K562 (cell line): ENCODE measurements around the gene SEC61A1. TPM values are rescaled to one million over a fixed set of nuclear protein-coding genes. Genes with fewer than 3 reads are reported as not detected.

Experiments used
- ADNP ChIP-seq: fragments of 200-800 bp; sonication (Bioruptor generic); IDR thresholded peaks from 2 replicates; pipeline ENCODE4 v1.6.1; 2016; ENCODE audit warnings: missing genetic modification characterization, missing compliant biosample characterization
- ARID4B ChIP-seq: sonication (generic); formaldehyde crosslinking; IDR thresholded peaks from 2 replicates; pipeline ENCODE4 v1.8.0; 2022; ENCODE audit warnings: mild to moderate bottlenecking, missing genetic modification reagents
- ATF2 ChIP-seq: sonication (generic); formaldehyde crosslinking; IDR thresholded peaks from 2 replicates; pipeline ENCODE4 v1.8.1; 2022; ENCODE audit warnings: missing genetic modification reagents
- BCL6 ChIP-seq: fragments of 250-450 bp; sonication (Bioruptor Pico); IDR thresholded peaks from 2 replicates; pipeline ENCODE4 v1.4.0; 2020
- ELF4 ChIP-seq: fragments of 450-650 bp; formaldehyde crosslinking; IDR thresholded peaks from 2 replicates; pipeline ENCODE4 v1.4.0; 2022; ENCODE audit warnings: missing genetic modification characterization
- FOXA1 ChIP-seq: fragments of 450-650 bp; IDR thresholded peaks from 2 replicates; pipeline ENCODE4 v1.6.1; 2016; ENCODE audit warnings: mild to moderate bottlenecking, borderline replicate concordance
- IRF1 ChIP-seq: sonication (generic); formaldehyde crosslinking; IDR thresholded peaks from 2 replicates; pipeline ENCODE4 v1.8.0; 2022; ENCODE audit warnings: missing genetic modification reagents, mild to moderate bottlenecking, borderline replicate concordance
- KLF1 ChIP-seq: fragments of 450-650 bp; IDR thresholded peaks from 2 replicates; pipeline ENCODE4 v1.6.1; 2016; ENCODE audit warnings: missing genetic modification characterization, missing compliant biosample characterization
- MED1 ChIP-seq: sonication (generic); formaldehyde crosslinking; IDR thresholded peaks from 2 replicates; pipeline ENCODE4 v1.8.1; 2023; ENCODE audit warnings: missing genetic modification reagents, borderline replicate concordance
- TAF1 ChIP-seq: IDR thresholded peaks from 2 replicates; pipeline ENCODE4 v1.6.1; 2011; ENCODE audit warnings: mild to moderate bottlenecking, low read length, moderate library complexity; ENCODE audit not compliant: insufficient read depth, control insufficient read depth, severe bottlenecking; ENCODE audit errors: extremely low read depth
- ZBED1 ChIP-seq: IDR thresholded peaks from 2 replicates; pipeline ENCODE4 v1.6.1; 2014
- ZNF121 ChIP-seq: sonication (generic); formaldehyde crosslinking; conservative IDR thresholded peaks from 2 replicates; pipeline ENCODE4 v1.8.0; 2022; ENCODE audit warnings: missing genetic modification reagents
- ZNF140 ChIP-seq: fragments of 250-450 bp; sonication (Bioruptor Pico); IDR thresholded peaks from 2 replicates; pipeline ENCODE4 v1.8.0; 2021; ENCODE audit warnings: moderate library complexity, mild to moderate bottlenecking, inconsistent platforms
- ZNF644 ChIP-seq: fragments of 200-800 bp; sonication (Bioruptor generic); IDR thresholded peaks from 2 replicates; pipeline ENCODE4 v1.6.1; 2016; ENCODE audit warnings: low read depth, missing genetic modification characterization, missing compliant biosample characterization
- ZNF766 ChIP-seq: fragments of 200-800 bp; sonication (Bioruptor generic); conservative IDR thresholded peaks from 2 replicates; pipeline ENCODE4 v1.6.1; 2016; ENCODE audit warnings: missing genetic modification characterization, missing compliant biosample characterization
- polyA plus RNA-seq, 8 experiments: library from polyadenylated mRNA; depleted of rRNA in 4 of 8; stranded (reverse) in 5 of 8; unstranded in 3 of 8; fragments of >200 nt; fragmentation: Nextera tagmentation in 2 of 8; fragmentation: Illumina TruSeq in 1 of 8; extraction: Ambion mirVana in 2 of 8; extraction: Trizol in 1 of 8; gene quantifications; 2 replicates each; pipeline versions ENCODE4 v1.2.1 to v1.2.3, GENCODE V29; 2011 to 2014; ENCODE audit warnings: inconsistent platforms in 1 of 8, missing spikeins in 1 of 8
- total RNA-seq, 7 experiments: library from RNA; depleted of rRNA in 6 of 7; stranded (reverse); fragments of >200 nt in 6 of 7; fragmentation: Illumina TruSeq in 2 of 7; extraction: Trizol in 2 of 7; gene quantifications; 2 replicates each; pipeline versions ENCODE4 v1.2.1 to v1.2.3, GENCODE V29; 2011 to 2021; ENCODE audit warnings: low replicate concordance in 1 of 7
- TF ChIP-seq, protein P1 (sequence below): sonication (generic); formaldehyde crosslinking; IDR thresholded peaks from 2 replicates; pipeline ENCODE4 v1.8.0; 2022; ENCODE audit warnings: mild to moderate bottlenecking, missing genetic modification reagents
- TF ChIP-seq, protein P2 (sequence below): sonication (generic); formaldehyde crosslinking; IDR thresholded peaks from 2 replicates; pipeline ENCODE4 v1.8.1; 2023; ENCODE audit warnings: mild to moderate bottlenecking, missing genetic modification reagents

Gene SEC61A1
- total and polyA plus RNA-seq, 9 of the 15 experiments (the other 6 are each of a cell fraction or from before 2014, with no cell fraction given), result 1.9 to 140 (median 79.1) TPM

- TF ChIP-seq ARID4B (CRISPR knock-in tag) (peak; percentile 42), MED1 (CRISPR knock-in tag) (no peak), ZNF644 (tag) (peak; percentile 6; the same call in 1 of the 2 replicates), BCL6 (CRISPR knock-in tag) (no peak), KLF1 (tag) (peak; percentile 54; the same call in 1 of the 2 replicates), ZNF121 (CRISPR knock-in tag) (no peak), ZNF140 (CRISPR knock-in tag) (no peak), ZNF766 (CRISPR knock-in tag) (peak; percentile 48; the same call in 1 of the 2 replicates), IRF1 (CRISPR knock-in tag) (no peak), FOXA1 (no peak), ZBED1 (no peak), ADNP (tag) (no peak), ELF4 (CRISPR knock-in tag) (no peak), TAF1 (peak; percentile 17), ATF2 (CRISPR knock-in tag) (no peak)
- TF ChIP-seq, protein P1, sequence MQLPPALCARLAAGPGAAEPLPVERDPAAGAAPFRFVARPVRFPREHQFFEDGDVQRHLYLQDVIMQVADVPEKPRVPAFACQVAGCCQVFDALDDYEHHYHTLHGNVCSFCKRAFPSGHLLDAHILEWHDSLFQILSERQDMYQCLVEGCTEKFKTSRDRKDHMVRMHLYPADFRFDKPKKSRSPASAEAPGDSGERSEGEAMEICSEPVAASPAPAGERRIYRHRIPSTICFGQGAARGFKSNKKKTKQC (CRISPR knock-in tag), result no peak
- TF ChIP-seq, protein P2, sequence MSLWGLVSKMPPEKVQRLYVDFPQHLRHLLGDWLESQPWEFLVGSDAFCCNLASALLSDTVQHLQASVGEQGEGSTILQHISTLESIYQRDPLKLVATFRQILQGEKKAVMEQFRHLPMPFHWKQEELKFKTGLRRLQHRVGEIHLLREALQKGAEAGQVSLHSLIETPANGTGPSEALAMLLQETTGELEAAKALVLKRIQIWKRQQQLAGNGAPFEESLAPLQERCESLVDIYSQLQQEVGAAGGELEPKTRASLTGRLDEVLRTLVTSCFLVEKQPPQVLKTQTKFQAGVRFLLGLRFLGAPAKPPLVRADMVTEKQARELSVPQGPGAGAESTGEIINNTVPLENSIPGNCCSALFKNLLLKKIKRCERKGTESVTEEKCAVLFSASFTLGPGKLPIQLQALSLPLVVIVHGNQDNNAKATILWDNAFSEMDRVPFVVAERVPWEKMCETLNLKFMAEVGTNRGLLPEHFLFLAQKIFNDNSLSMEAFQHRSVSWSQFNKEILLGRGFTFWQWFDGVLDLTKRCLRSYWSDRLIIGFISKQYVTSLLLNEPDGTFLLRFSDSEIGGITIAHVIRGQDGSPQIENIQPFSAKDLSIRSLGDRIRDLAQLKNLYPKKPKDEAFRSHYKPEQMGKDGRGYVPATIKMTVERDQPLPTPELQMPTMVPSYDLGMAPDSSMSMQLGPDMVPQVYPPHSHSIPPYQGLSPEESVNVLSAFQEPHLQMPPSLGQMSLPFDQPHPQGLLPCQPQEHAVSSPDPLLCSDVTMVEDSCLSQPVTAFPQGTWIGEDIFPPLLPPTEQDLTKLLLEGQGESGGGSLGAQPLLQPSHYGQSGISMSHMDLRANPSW, result no peak
Observed at GRCh38 chr3:128076483-128077201, 24.4 kb downstream of the SEC61A1 start (continued).
